ENCODE results near the gene FAM156B. TPM values are rescaled to one million over a fixed set of nuclear protein-coding genes. Genes with fewer than 3 reads are reported as not detected.

FAM156B gene, protein sequence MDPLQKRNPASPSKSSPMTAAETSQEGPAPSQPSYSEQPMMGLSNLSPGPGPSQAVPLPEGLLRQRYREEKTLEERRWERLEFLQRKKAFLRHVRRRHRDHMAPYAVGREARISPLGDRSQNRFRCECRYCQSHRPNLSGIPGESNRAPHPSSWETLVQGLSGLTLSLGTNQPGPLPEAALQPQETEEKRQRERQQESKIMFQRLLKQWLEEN
- total RNA-seq (2022; extraction: Qiagen RNA extraction): 6.5 to 17.2 TPM (median 8.5 TPM) in 5 replicates

DNA sequence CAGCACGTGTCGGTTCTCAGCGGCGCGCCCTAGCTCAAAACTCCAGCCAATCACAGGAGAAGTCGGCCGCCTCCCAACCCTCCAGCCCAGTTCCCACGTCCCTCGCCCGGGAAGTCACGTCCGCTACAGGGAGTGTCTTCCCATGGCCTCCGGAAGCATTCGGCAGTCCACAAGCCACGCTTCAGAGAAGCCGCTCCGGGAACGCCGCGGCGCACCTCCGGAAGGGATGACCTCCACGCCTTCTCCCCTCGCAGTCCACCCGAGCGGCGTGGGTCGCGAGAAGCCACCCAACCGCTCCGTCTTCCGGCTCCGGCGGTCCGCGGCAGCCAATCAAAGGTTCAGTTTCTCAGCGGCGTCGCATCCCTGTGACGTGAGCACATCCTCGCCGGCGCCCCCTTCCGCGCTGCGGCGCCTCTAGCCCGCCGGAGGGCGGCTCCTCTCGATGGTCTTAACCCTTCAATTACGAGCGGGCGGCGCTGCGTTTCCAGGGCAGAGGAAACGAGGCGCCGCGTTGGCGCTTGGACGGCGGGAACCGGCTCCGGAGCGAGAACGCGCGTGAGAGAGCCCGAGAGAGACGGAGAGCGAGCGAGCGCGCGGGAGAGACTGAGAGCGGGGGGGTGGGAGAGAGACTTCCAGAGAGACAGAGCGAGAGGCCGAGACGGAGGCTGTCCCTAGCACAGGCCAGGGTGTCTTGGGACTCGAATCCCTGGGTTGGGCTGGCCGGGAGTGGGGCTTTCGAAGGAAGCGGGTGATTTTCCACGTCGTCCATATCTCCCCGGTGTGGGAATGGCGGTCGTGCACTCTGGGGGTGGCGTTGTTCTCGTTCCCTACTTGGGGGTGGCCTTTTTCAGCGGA lies at the start of gene FAM156B:
TSS of gene FAM156B (plus strand) at position 476 of the 855 bp plus-strand sequence. CDS start 9,896 bp downstream, outside the sequence.

DNA sequence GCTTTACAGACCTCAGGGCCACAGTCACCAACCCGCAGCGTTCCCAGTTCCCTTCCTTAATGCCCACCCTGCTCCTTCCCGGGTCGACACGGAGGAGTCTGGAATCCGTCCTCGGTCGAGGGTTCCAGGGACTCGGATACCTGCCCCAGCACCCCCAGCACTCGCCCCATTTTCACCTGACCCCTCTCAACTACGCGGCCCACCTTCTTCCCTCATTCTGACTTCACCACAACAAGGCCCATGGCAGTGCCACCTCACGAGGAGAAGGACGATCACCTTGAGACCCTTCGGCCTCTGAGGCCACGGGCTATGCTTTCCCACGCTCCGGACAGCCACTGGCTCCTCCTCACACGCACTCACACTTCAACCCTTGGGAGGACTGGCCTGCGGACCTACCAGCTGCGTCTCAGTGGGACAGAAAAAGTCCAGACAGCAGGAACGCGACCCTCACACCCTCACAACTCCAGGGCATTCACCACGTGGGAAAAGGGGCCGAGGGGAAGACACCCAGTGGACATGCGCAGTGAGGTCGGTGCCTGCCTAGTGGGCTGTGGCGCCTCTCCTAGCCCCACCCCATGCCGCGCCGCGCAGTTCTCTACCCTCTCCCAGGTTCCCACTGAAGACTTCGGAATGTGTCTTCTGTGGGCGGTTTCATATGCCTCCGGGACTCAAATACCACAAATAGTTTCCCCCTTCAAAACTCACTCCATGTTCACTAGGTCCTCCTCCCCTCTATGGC lies 29.4 kb upstream of the FAM156B start, which contains the start of gene XAGE3:
TSS of gene XAGE3 (minus strand) at position 474 of the 739 bp plus-strand sequence. CDS start 950 bp downstream, outside the sequence.

Other genes with a start within 250 kb of the FAM156B start
- not detected in 5 replicates for gene SSX7, start 242.4 kb upstream of the FAM156B start, total RNA-seq (2022; extraction: Qiagen RNA extraction)
- not detected in 5 replicates for gene SSX2, start 190.2 kb upstream of the FAM156B start, total RNA-seq (2022; extraction: Qiagen RNA extraction)
- not detected in 5 replicates for gene SSX2B, start 146.1 kb upstream of the FAM156B start, total RNA-seq (2022; extraction: Qiagen RNA extraction)
- gene SPANXN5, start 99.9 kb upstream of the FAM156B start, total RNA-seq (2022; extraction: Qiagen RNA extraction): 0.07 to 0.13 TPM in 2 of 5 replicates, not detected in the others
- gene XAGE5, start 86.0 kb upstream of the FAM156B start, total RNA-seq (2022; extraction: Qiagen RNA extraction): not detected in 5 replicates
- not detected in 5 replicates for gene XAGE3, start 29.2 kb upstream of the FAM156B start, total RNA-seq (2022; extraction: Qiagen RNA extraction)
- gene FAM156A, start 61.2 kb downstream of the FAM156B start, total RNA-seq (2022; extraction: Qiagen RNA extraction): 12.9 to 20.8 TPM (median 18.1 TPM) in 5 replicates
- not detected in 5 replicates for gene GPR173, start 151.5 kb downstream of the FAM156B start, total RNA-seq (2022; extraction: Qiagen RNA extraction)
- gene TSPYL2, start 185.0 kb downstream of the FAM156B start, total RNA-seq (2022; extraction: Qiagen RNA extraction): 9.1 to 11.2 TPM (median 9.2 TPM) in 5 replicates
- gene KANTR, start 196.8 kb downstream of the FAM156B start, total RNA-seq (2022; extraction: Qiagen RNA extraction): 1.2 to 1.5 TPM (median 1.4 TPM) in 5 replicates